IMR-90 (cell line): ENCODE results near the gene TTI1. TPM values are rescaled to one million over a fixed set of nuclear protein-coding genes. Genes with fewer than 3 reads are reported as not detected.

ENCODE experiments used
- ATAC-seq: fragments of 200-7000 bp; cut with Tn5 transposase; 2 replicates; pipeline ENCODE4 v1.9.1; 2020; ENCODE audit warnings: low read depth, mild to moderate bottlenecking, moderate library complexity
- BruUV-seq: library from RNA; stranded (reverse); fragments of 400-500 nt; replicated peaks from 2 replicates; lab custom pipeline; 2021; lab: Mats Ljungman, UMichigan
- CTCF ChIA-PET: fragments of 300-600 bp; formaldehyde crosslinking; extraction: SDS; loops from one replicate; lab custom pipeline; 2021; ENCODE audit warnings: antibody characterized with exemption; lab: Yijun Ruan, JAX
- POLR2A ChIA-PET: fragments of 300-600 bp; sonication (Branson Sonifier 250); formaldehyde crosslinking; loops from one replicate; lab custom pipeline; 2022; ENCODE audit warnings: antibody characterized with exemption; ENCODE audit not compliant: unreplicated experiment; lab: Charles Lee
- DNase-seq: peaks from one replicate; pipeline ENCODE4 v3.0.0; 2013
- H2AFZ ChIP-seq: replicated peaks from 2 replicates; pipeline ENCODE3; 2013; ENCODE audit warnings: low read length, mild to moderate bottlenecking; ENCODE audit not compliant: poor library complexity
- H2AK5ac ChIP-seq: 2 replicates; pipeline ENCODE4 v1.6.1; 2013; ENCODE audit warnings: low read depth, low read length, inconsistent platforms
- H2AK9ac ChIP-seq: replicated peaks from 2 replicates; pipeline ENCODE3; 2013; ENCODE audit warnings: mild to moderate bottlenecking, low read depth, low read length, moderate library complexity; ENCODE audit not compliant: poor library complexity
- H2BK120ac ChIP-seq: 2 replicates; pipeline ENCODE4 v1.6.1; 2013; ENCODE audit warnings: low read depth, low read length, inconsistent platforms
- H2BK15ac ChIP-seq: 3 replicates; pipeline ENCODE4 v1.6.1; 2013; ENCODE audit warnings: low read depth, low read length, inconsistent platforms
- H2BK20ac ChIP-seq: 2 replicates; pipeline ENCODE4 v1.6.1; 2013; ENCODE audit warnings: low read depth, mild to moderate bottlenecking, inconsistent platforms, low read length, moderate library complexity
- H2BK5ac ChIP-seq: 2 replicates; pipeline ENCODE4 v1.6.1; 2013; ENCODE audit warnings: mild to moderate bottlenecking, low read depth, low read length, inconsistent platforms; ENCODE audit not compliant: poor library complexity, severe bottlenecking
- H3K14ac ChIP-seq: replicated peaks from 2 replicates; pipeline ENCODE4 v1.6.1; 2013; ENCODE audit warnings: low read depth, low read length, inconsistent platforms
- H3K18ac ChIP-seq: 2 replicates; pipeline ENCODE4 v1.6.1; 2013; ENCODE audit warnings: low read depth, low read length, control low read depth
- H3K23ac ChIP-seq: 2 replicates; pipeline ENCODE4 v1.6.1; 2013; ENCODE audit warnings: low read depth, low read length, inconsistent platforms
- H3K27ac ChIP-seq: 2 replicates; pipeline ENCODE4 v1.5.1; 2013; ENCODE audit warnings: mild to moderate bottlenecking, control low read depth, low read length; ENCODE audit not compliant: insufficient read depth
- H3K27me3 ChIP-seq: 2 replicates; pipeline ENCODE4 v1.6.1; 2013; ENCODE audit warnings: low read length; ENCODE audit not compliant: control insufficient read depth, insufficient read depth
- H3K36me3 ChIP-seq: 2 replicates; pipeline ENCODE4 v1.6.1; 2013; ENCODE audit warnings: low read length, mixed read lengths; ENCODE audit not compliant: control insufficient read depth, insufficient read depth
- H3K4ac ChIP-seq: 2 replicates; pipeline ENCODE4 v1.6.1; 2013; ENCODE audit warnings: low read depth, low read length, inconsistent platforms
- H3K4me1 ChIP-seq: 2 replicates; pipeline ENCODE4 v1.6.1; 2013; ENCODE audit warnings: low read length, mixed read lengths; ENCODE audit not compliant: control insufficient read depth, insufficient read depth
- H3K4me2 ChIP-seq: 2 replicates; pipeline ENCODE4 v1.6.1; 2013; ENCODE audit warnings: low read depth, mild to moderate bottlenecking, control low read depth, low read length, moderate library complexity
- H3K4me3 ChIP-seq: 2 replicates; pipeline ENCODE4 v1.5.1; 2013; ENCODE audit warnings: low read depth, mild to moderate bottlenecking, control low read depth, low read length, moderate library complexity; ENCODE audit not compliant: insufficient read depth
- H3K56ac ChIP-seq: 2 replicates; pipeline ENCODE4 v1.6.1; 2013; ENCODE audit warnings: low read length, inconsistent platforms; ENCODE audit not compliant: insufficient read depth; ENCODE audit errors: extremely low read depth
- H3K79me1 ChIP-seq, 2 experiments: 2 replicates each; pipeline ENCODE4 v1.6.1; 2013; ENCODE audit warnings: low read length in 2 of 2, inconsistent platforms in 1 of 2, low read depth in 1 of 2
- H3K9ac ChIP-seq: 2 replicates; pipeline ENCODE4 v1.6.1; 2013; ENCODE audit warnings: low read depth, low read length, control low read depth
- H3K9me1 ChIP-seq: 2 replicates; pipeline ENCODE4 v1.6.1; 2013; ENCODE audit warnings: low read length, inconsistent platforms; ENCODE audit not compliant: insufficient read depth
- H3K9me3 ChIP-seq: 2 replicates; pipeline ENCODE4 v1.6.1; 2013; ENCODE audit warnings: low read length; ENCODE audit not compliant: control insufficient read depth, insufficient read depth
- H4K20me1 ChIP-seq: 2 replicates; pipeline ENCODE4 v1.6.1; 2013; ENCODE audit warnings: low read length, inconsistent platforms; ENCODE audit not compliant: insufficient read depth
- H4K5ac ChIP-seq: 2 replicates; pipeline ENCODE4 v1.6.1; 2013; ENCODE audit warnings: mild to moderate bottlenecking, low read depth, low read length, control low read depth
- H4K8ac ChIP-seq, 2 experiments: 2 replicates each; pipeline ENCODE4 v1.6.1; 2013; ENCODE audit warnings: low read depth in 2 of 2, low read length in 2 of 2, control low read depth in 1 of 2, inconsistent platforms in 1 of 2
- H4K91ac ChIP-seq: 2 replicates; pipeline ENCODE4 v1.6.1; 2013; ENCODE audit warnings: low read depth, low read length, inconsistent platforms; ENCODE audit not compliant: insufficient read depth
- MAZ ChIP-seq: IDR thresholded peaks from 2 replicates; pipeline ENCODE4 v1.6.1; 2012; ENCODE audit warnings: low read depth, mild to moderate bottlenecking, low read length, improper control_type of control experiment, moderate library complexity, borderline replicate concordance
- RAD21 ChIP-seq: IDR thresholded peaks from 2 replicates; pipeline ENCODE4 v1.6.1; 2012; ENCODE audit warnings: low read length, improper control_type of control experiment
- SMC3 ChIP-seq: fragments of 150-350 bp; IDR thresholded peaks from 2 replicates; pipeline ENCODE4 v1.6.1; 2016; ENCODE audit warnings: low read depth, mild to moderate bottlenecking, antibody characterized with exemption, low read length, moderate library complexity
- WGBS, 2 experiments: methylation state at CpG; one replicate each; pipeline versions ENCODE4 v1.1.5 to v1.1.7; 2013; ENCODE audit warnings: missing lambda C conversion rate in 2 of 2; ENCODE audit not compliant: insufficient read length in 1 of 2; ENCODE audit errors: extremely low coverage in 2 of 2; 5-methylcytosine and 5-hydroxymethylcytosine counted together
- dilution Hi-C: fragments of 300-500 bp; cut with HindIII; formaldehyde crosslinking; loops from one replicate; pipeline ENCODE4 v1.14.3; 2018; ENCODE audit warnings: low sequenced_read_pairs; ENCODE audit not compliant: unreplicated experiment
- in situ Hi-C: fragments of 300-500 bp; cut with MboI; formaldehyde crosslinking; loops from 3 replicates; pipeline ENCODE4 v1.14.3; 2019; ENCODE audit warnings: low sequenced_read_pairs, inconsistent platforms, mixed read lengths
- intact Hi-C: fragments of 100-400 bp; cut with micrococcal nuclease; formaldehyde crosslinking; loops from 2 replicates; pipeline ENCODE4 v1.10.0; 2022
- polyA plus RNA-seq, 3 experiments: library from polyadenylated mRNA; depleted of rRNA; stranded (reverse); fragments of >200 nt; gene quantifications; 2 replicates each; pipeline ENCODE4 v1.2.3, GENCODE V29; 2012; ENCODE audit warnings: low replicate concordance in 1 of 3
- total RNA-seq: library from RNA; depleted of rRNA; stranded (reverse); fragments of >200 nt; gene quantifications from 2 replicates; pipeline ENCODE4 v1.2.3, GENCODE V29; 2012

TTI1 gene
- total and polyA plus RNA-seq, 2 of the 4 experiments (the other 2 are of a cell fraction): 12.5 to 17.6 TPM

- Histone ChIP-seq H2AK9ac (no peak overlapping the region), H3K4me2 (peak overlapping the region; percentile 68; the same call in 1 of the 2 replicates), H2BK15ac (no peak overlapping the region; the same call in 2 of the 3 replicates), H4K5ac (0 out of 2 replicates have a peak overlapping the region, but pooled peaks have one; percentile 30), H3K36me3 (peaks cover 15% of the 10 kb centered on the region), H3K56ac (no peak overlapping the region), H4K91ac (peak overlapping the region; percentile 19), H4K20me1 (no peaks in the 10 kb centered on the region), H2AK5ac (no peak overlapping the region), H3K18ac (peak overlapping the region; percentile 95), H3K4me3 (no peak overlapping the region), H3K4ac (peak overlapping the region; percentile 70; the same call in 1 of the 2 replicates), H3K9ac (peak overlapping the region; percentile 25; the same call in 1 of the 2 replicates), H3K27me3 (no peaks in the 10 kb centered on the region), H3K14ac (peak overlapping the region; percentile 35; the same call in 1 of the 2 replicates), H3K9me3 (no peaks in the 10 kb centered on the region), H2BK5ac (peak overlapping the region; percentile 92), H3K27ac (peak overlapping the region; percentile 64; the same call in 1 of the 2 replicates), H2BK120ac (peak overlapping the region; percentile 62), H2AFZ (no peak overlapping the region), H2BK20ac (peak overlapping the region; percentile 80), H3K23ac (peak overlapping the region; percentile 51; the same call in 1 of the 2 replicates), H4K8ac (peak overlapping the region; percentile 60 to 73; a peak in 3 of 4 replicates), H3K79me1 (peaks cover 34 to 55% of the 10 kb centered on the region in 2 experiments), H3K4me1 (peaks cover 21% of the 10 kb centered on the region), H3K9me1 (peaks cover 19% of the 10 kb centered on the region)
- BruUV-seq: no TSS peak
- peak; percentile 57 for DNase-seq
- WGBS, 2 experiments: no CpG with 5 or more reads among the region's 3 CpGs
- ChIA-PET CTCF (interaction anchor here (0.5 to 1.8 kb wide), 3 partner anchors 18 to 146 kb away, joined by 3 to 8 read pairs (median 6); no protein-coding TSS in a partner anchor), POLR2A (no interaction called here)
- intact Hi-C loops: no loop called here
- dilution Hi-C loops: no loop called here
- TF ChIP-seq RAD21 (no peak), MAZ (no peak), SMC3 (no peak)
- in situ Hi-C loops: loop anchor here (5.0 kb wide), 1 partner anchor 92 kb away; the partner anchor contains the start of gene TGM2
- ATAC-seq: peak; percentile 56
These were observed 42.1 kb upstream of the TTI1 start for GRCh38 chr20:38075161-38075998.
